HG03457 (cell line): Measurements from ENCODE around the gene FLACC1.
"Not testable (repeated sequence)": the region's sequence is repeated elsewhere in the genome, so short reads cannot be mapped to it uniquely, and the experiment has no call there.

Experiments
- ATAC-seq: cut with Tn5 transposase; IDR thresholded peaks from one replicate; pipeline ENCODE4 v1.9.1; 2021; ENCODE audit warnings: moderate number of reproducible peaks; ENCODE audit not compliant: unreplicated experiment

FLACC1 gene, protein sequence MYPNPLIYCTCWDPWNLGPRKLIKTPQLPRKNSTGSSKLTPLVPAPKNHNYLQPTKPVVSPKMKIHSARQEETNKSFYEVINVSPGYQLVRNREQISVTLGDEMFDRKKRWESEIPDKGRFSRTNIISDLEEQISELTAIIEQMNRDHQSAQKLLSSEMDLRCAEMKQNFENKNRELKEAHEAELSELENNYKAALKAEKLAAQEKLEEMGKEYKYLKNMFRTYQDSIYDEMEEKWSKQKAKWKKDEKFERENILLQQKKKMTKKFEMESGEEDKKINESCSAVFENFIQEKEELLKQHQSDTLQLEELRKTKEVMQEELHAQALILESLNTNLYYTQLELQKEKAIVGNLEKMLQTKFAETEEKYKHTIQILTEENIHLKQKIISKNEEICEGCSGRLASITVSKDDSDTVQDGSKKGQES

DNA sequence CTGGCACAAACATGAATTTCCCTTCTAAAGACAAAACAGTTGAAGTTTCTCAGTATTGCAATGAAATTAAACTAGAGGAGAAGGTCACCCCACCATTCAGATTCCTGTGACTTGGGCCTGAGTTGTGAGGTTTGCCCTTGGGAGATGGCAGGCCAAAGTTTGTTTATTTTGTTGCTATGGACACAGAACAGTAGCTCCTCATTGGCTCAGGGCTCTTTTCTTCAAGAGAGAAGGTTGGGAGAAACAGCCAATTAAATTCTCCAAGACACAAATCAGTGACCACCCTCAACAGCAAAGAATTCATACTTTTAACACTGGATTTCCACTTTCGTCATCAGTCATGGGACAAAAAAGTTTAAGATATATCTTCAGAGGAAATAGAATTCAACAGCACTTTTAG lies at the start of gene FLACC1:
FLACC1 (minus strand) TSS at position 125 of the 400 bp plus-strand sequence. CDS start 5,941 bp downstream, outside the sequence.
- no peak for ATAC-seq

DNA sequence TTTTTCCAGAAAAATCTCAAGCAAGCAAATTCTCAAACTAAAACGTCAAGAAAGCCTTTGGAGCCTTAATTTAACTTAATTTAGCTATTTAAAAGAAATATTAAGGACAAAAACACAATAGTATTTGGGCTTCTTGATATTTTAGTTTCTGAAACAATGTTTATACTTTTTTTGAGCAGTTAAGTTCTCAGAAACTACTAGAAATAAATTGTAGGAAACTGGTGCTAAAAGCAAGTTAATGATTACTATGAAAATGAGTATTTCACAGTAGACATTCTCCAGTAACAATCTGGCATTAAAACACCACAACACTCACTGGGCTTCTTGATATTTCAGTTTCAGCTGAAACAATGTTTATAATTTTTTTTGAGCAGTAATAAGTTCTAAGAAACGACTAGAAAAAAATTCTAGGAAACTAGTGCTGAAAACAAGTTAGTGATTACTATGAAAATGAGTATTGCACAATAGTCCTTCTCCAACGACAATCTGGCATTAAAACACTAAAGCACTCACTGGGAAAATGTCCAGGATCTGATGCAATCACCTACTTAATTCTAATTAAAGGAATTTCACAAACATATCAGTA lies 49.0 kb upstream of the FLACC1 start:
- ATAC-seq: no peak

DNA sequence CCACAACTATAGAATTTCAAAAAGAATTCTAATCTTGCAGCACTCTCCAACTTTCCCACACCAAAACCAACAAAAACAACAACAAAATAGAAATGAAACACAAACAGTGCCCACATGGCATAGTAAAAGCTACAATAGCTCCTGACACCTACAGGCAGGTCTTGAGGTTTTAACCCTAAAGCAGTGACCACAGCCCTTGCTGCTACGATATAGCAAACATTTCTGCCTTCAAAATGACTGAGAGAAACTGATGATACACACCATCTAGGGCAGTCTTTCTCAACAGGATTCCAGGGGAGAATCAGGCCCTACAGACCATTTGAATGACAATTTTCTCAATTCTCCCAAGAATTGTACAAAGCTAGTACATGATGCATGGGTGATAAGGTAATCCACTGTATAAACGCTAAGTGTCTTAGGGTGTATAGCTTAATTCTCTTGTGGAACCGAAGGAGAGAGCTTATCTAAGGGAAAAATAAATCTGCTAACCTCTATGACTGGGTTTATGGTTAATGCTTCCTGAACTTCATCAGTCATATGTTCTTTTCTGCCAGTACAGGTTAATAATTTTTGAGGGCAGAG lies 47.6 kb upstream of the FLACC1 start:
- ATAC-seq: no peak

DNA sequence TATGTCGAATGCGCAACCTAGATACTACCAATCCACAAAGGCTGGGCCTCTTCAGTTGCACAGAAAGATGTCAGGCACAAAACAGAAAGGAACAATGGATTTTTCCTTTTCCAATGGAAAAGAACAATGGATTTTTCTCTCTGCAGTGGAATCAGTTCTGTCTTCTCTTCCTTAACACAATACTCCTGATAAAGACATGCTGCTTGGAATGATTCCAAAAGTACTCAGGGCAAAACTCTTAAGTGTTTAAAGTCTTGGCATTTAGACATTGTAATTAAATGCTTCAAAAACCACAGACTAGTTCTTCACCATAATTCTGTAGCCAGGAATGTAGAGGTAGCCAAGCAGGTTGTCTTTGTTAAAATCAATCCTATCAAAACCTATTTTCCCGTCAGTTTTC lies 46.7 kb upstream of the FLACC1 start:
- no peak for ATAC-seq

DNA sequence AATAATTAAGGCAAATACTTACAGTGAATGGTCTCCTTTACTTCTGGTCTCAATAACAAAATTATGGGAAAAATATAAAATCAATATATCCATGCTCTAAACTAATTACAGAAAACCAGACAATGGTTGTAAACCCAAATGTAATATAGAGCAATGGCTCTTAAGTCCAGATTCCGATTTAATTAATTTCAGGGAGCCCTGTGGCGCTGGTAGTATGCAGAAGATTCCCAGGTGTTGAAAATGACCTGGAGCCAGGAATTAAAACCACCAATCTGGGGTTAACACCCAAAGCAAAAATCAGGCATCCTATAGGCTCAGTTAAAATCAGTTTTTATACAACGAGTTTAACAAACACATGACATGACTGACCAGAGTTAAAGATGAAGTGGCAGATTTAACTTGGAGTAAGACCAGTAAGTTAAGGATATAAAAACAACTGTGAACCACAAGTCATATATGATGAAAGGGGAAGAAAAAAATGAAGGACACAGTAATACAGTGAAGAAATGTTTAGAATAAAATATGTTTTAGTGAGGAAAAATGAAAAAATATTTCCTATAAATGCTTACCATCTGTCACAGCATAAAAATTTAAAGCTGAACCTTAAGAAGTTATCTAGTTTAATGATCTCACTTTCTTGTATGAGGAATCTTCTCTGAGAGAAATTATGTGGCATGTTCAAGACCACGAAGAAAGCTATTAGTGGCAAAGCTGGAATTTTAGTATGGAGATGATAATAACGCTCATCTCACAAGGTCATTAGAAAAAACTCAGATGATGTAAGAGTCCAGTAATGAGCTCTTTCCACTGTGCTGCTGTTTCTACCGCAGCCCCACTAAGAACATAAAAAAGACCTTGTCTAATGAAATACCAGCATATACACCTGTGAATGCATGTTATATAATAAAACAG lies 45.8 kb upstream of the FLACC1 start:
- ATAC-seq: no peak

DNA sequence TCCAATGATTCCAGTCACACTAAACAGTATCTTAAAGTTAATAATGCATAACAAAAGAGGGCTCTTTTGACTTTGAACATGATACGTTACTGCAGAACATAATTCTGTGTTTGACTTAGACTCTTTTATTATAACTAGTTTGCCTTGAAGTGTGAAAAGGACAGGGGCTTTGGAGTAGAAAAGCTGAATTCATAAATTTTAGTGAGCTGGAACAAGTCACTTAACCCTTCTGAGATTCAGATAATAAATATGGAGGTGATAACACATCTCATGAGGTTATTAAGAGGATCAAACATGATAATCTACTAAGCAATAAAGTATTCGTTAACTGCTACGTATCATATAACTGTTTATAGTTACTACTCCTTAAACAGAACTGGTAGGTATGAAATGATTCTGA lies 44.7 kb upstream of the FLACC1 start:
- no peak for ATAC-seq

DNA sequence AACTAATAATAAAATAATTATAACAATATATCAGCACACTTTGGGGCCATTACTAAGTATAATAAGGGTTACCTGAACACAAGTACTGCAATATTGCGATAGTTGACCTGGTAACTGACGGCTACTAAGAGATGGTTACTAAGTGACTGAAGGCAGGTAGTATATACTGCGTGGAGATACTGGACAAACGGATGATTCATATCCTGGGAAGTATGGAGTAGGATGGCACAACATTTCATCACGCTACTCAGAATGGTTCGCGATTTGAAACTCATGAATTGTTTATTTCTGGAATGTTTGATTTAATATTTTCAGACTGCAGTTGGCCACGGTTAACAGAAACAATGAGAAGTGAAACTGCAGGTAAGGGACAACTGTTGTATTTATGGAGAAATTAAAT lies 39.5 kb upstream of the FLACC1 start:
- ATAC-seq: no peak

DNA sequence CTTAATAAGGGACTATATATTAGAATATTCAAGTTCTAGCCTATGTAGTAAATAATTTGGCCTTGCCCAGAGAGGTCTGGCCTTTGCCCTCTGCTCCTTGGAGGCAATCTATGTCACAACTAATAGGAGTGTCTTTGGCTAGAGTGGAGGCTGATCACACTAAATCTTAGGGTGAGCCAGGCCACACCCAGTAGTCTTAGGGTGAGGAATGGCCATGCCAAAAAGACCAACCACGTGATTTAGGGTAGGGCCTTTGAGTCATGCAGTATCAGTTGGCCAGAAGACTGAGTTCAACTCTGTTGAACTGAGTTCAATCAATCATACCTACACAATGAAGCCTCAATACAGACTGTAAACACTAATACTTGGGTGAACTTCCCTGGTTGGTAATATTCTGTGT lies 26.0 kb upstream of the FLACC1 start:
- ATAC-seq: no peak

DNA sequence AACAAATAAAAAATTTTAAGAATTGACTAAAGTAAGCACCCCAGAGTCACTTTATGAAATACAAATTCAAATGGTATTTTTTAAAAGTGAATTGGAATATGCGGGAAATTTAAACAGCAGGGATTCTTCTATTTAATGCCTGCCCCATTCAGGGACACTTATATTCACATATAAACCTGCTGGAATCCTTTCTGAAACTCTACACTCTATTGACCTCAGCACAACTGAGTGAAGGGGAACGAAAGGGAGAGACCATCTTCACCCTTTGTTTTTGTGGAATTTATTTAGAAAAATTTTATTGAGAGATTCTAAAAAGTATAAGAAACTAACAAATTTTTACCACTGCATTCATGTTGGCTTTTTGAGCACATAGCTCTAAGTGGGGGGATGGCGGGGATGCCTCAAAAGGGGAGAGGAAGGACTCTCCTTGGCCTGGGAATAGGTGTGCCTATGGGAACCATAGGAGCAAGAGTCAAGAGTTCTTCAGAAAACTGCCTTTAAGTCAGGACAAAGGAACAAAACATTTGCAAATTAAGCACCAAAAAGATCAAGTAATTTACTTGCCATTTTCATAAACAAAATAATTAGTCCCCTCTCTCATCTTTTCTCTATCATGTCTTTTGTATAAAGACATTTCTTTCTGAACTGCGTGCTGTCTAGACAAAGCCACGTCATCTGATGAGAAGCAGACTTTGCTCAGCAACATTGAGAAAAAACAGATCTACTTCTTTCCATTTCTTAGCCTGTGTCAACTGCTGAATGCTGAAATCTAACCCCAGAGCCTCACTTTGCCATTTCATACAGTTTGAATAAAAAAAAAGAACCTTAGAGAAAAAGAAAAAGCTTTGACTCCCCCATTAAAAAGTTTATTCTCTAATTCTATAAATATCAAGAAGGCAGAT lies 21.6 kb upstream of the FLACC1 start:
- no peak for ATAC-seq

DNA sequence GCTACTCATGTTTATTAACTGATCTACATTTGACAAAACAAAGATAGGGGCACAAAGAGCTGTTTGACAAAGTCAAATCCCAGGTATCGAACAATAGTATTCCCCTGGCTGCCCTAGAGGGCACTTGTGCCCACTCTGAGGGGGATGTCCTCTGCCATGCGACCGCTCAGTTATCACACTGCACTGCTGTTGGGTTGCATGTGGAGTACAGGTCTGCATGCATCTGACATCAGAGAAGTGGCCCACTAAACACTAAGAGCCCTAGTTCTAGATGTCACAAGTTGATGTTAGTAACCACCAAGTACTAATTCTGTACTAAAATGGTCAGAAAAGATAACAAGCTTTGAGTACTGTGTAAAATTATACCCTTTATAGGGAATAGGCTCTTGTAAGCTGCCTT lies 20.1 kb upstream of the FLACC1 start:
- no peak for ATAC-seq

DNA sequence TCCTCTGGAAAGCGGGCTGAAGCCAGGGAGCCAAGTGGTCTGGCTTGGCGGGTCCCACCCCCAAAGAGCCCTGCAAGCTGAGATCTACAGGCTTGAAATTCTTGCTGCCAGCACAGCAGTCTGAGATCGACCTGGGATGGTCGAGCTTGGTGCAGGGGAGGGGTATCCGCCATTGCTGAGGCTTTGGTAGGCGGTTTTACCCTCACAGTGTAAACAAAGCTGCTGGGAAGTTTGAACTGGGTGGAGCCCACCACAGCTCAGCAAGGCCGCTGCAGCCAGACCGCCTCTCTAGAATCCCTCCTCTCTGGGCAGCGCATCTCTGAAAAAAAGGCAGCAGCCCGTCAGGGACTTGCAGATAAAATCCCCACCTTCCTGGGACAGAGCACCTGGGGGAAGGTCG lies 12.6 kb upstream of the FLACC1 start:
- ATAC-seq: no peak

DNA sequence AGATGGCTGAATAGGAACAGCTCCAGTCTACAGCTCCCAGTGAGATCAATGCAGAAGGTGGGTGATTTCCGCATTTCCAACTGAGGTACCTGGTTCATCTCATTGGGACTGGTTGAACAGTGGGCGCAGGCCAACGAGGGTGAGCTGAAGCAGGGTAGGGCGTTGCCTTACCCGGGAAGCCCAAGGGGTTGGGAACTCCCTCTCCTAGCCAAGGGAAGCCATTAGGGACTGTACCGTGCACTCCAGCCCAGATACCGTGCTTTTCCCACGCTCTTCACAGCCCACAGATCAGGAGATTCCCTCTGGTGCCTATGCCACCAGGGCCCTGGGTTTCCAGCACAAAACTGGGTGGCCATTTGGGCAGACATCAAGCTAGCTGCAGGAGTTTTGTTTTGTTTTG lies 12.2 kb upstream of the FLACC1 start:
- ATAC-seq: not testable (repeated sequence)

DNA sequence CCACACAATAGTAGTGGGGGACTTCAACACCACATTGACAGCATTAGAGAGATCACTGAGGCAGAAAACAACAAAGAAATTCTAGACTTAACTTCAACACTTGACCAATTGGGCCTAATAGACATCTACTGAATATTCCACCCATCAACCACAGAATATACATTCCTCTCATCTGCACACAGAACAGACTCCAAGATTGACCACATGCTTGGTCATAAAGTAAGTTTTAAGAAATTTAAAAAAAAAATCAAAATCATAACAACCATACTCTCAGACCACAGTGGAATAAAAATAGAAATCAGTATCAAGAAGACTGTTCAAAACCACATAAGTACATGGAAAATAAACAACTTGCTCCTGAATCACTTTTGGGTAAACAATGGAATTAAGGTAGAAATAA lies 9.0 kb upstream of the FLACC1 start:
- ATAC-seq: no peak

DNA sequence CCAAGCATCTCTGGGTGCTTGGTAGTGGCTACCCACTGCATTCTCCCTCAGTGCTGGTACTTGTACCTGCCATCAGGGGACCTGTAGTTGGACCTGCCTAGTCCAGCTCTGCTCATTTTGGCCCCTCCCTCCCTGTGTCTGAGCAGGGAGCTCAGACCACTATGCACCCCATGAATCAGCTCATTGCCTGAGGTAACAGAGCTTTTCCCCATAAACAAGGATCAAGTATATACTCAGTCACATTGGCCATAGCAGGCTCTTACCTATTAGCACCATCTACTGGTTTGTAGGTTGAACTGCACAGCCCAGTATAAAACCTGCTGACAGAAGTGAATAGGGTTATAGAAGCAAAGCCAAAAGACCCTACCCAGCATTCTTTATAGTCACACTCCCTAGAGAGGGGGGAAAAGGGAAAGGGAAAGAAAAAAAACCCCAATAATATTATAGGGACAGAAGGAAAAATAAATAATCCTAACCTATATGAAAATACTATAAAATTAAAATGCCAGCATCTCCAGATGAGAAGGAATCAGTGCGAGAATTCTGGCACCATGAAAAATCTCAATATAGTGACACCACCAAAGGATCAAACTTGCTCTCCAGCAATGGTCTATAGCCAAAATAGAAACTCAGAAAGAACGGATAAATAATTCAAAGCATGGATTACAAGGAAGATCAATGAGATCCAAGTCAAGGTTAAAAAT lies 6.9 kb upstream of the FLACC1 start:
- no peak for ATAC-seq

DNA sequence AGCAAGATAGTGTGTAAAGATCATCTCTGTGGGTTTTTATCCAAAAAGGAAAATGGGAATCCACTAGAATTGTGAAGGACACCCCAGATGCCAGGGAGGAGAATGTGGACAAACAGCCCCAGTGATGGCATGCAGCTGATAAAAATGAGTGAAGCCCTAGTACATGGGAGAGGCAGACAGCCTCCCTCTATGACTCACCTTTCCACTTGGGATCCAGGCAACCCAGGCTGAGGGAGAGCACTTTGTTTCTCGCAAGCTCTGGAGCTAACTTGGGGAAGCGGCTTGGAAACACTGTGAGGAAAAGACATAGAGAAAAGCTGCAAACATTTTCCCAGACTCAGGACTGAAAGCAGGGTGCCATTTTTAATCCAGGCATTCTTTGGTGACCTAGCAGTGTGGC lies 5.3 kb upstream of the FLACC1 start:
- ATAC-seq: no peak

DNA sequence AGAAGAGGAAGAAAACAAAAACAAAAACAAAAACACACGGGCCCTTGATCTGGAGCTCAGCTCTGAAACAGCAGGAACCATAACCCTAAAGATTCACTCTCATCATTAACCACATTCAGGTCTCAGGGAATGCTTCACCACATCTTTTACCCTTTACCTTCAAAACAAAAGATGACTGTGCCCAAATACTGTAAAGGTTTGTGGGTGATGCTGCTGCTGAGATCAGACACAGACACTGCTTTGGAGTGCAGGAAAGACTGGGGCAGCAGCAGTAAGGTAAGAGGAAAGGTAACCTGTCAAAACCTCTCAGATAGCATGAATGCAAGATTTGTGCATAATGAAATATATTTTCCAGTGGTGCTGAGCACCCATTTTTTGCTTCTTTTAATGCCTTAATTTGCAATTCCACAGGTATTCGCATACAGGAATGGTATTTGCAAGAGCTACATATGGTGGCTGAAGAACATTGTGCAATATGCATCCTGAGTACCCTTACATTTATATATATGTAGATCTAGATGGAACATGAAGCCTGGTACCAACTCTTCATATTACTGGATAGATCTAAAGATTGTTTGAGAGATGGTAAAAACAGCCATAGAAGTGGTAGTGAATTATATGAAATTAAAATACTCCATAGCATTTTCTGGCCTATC lies 4.1 kb upstream of the FLACC1 start:
- no peak for ATAC-seq

DNA sequence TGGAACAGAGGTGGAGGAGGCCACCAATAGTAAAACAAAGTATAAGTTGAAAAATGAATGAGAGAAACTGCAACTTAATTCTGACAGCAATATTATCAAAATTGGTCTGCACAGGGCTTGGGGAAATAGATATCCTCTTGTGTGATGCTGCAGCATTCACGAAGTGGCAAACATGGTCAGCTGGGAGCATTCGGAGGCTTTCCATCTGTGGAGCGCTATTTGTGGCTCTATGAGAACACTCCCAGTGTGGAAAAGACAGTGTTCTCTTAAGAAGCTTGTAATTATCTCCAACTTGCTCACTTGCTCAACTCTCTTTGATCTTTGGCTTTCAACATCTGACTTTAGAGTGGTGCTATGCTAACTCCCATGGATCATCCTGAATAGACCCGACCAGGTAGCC lies 3.1 kb upstream of the FLACC1 start:
- no peak for ATAC-seq

DNA sequence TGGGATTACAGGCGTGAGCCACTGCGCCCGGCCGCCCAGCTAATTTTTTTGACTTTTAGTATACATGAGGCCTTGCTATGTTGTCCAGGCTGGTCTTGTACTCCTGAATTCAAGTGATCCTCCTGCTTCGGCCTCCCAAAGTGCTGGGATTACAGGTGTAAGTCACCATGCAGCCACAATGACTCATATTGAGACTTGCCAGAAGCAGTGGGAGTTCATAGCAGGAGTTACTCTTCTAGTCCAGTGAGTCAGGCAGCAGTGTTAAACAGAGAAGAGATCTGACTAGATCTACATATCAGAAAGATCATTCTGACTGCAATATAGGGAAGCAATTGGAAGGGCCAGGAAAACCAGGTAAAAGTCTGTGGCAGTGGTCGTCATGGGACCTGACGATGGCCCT lies 1.5 kb upstream of the FLACC1 start:
- no peak for ATAC-seq

DNA sequence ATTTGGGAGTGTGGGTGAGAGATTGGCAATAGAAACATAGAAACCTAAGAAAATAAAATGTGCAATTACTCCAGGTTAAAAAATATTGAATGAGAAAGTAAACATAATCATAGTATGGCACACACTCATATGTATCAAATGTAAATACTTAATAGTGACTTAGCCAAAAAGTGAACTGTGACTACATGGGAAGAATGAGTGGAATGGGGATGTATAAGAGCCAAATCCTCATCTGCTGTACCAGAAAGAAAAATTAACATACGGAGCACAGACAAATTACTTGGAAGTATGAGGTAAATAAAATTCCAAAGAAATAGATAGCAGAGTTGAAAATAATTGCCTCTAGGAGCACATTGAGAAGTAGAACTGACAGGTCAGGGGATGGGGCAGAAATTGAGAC lies 4.0 kb downstream of the FLACC1 start:
- no peak for ATAC-seq
